Fibroblast of mammary gland (primary cell): ENCODE measurements around the gene TMEM238L.

ENCODE experiments used
- DNase-seq: peaks from one replicate; pipeline ENCODE4 v3.0.0-alpha.2; 2010; ENCODE audit warnings: low read depth
- H3K4me3 ChIP-seq: 2 replicates; pipeline ENCODE4 v1.5.1; 2011; ENCODE audit warnings: low read depth, mild to moderate bottlenecking, low read length, moderate library complexity; ENCODE audit not compliant: control insufficient read depth
- CTCF ChIP-seq: conservative IDR thresholded peaks from 2 replicates; pipeline ENCODE4 v1.5.1; 2011; ENCODE audit warnings: low read depth, low read length, inconsistent platforms; ENCODE audit not compliant: control insufficient read depth, insufficient read depth

Gene TMEM238L

GRCh38 chr17:10754109-10754508 is 49.8 kb downstream of the TMEM238L start:
- DNase-seq = peak; percentile 41
- peak; percentile 49 for TF ChIP-seq CTCF

GRCh38 chr17:10752696-10753095 is 51.2 kb downstream of the TMEM238L start:
- no peak for TF ChIP-seq CTCF
- no peak overlapping the region for H3K4me3 ChIP-seq
- DNase-seq = no peak

More at GRCh38 chr17:10754109-10754508, 49.8 kb downstream of the TMEM238L start:
- no peak overlapping the region for H3K4me3 ChIP-seq

GRCh38 chr17:10751563-10751962 is 52.3 kb downstream of the TMEM238L start:
- no peak for DNase-seq
- no peak overlapping the region for H3K4me3 ChIP-seq
- TF ChIP-seq CTCF = no peak

GRCh38 chr17:10750210-10750609 is 53.7 kb downstream of the TMEM238L start:
- TF ChIP-seq CTCF = no peak
- DNase-seq = no peak
- H3K4me3 ChIP-seq = no peak overlapping the region

GRCh38 chr17:10748531-10749181 is 55.2 kb downstream of the TMEM238L start:
- no peak overlapping the region for H3K4me3 ChIP-seq
- TF ChIP-seq CTCF = no peak
- no peak for DNase-seq

- H3K4me3 ChIP-seq = no peak overlapping the region
- no peak for TF ChIP-seq CTCF
- DNase-seq = peak; percentile 57
Measured at GRCh38 chr17:10745231-10745630, 58.7 kb downstream of the TMEM238L start.
